ENCODE measurements around the gene MAP2K7.

The MAP2K7 gene

GRCh38 chr19:7859831-7860713, 43.6 kb upstream of the MAP2K7 start:
- no peak overlapping the region for H3K4me3 ChIP-seq (ENCODE audit: low read length)
- DNase-seq (ENCODE audit: low read depth): no peak
- TF ChIP-seq CTCF (IDR thresholded peaks at IDR 0.05; ENCODE audit: insufficient read depth, low read depth, low read length, missing control alignments): no peak

- DNase-seq (ENCODE audit: low read depth): no peak
- TF ChIP-seq CTCF (IDR thresholded peaks at IDR 0.05; ENCODE audit: insufficient read depth, low read depth, low read length, missing control alignments): no peak
- H3K4me3 ChIP-seq (ENCODE audit: low read length): no peak overlapping the region
These were observed 42.7 kb upstream of the MAP2K7 start for GRCh38 chr19:7860714-7861618.

- no peak for TF ChIP-seq CTCF (IDR thresholded peaks at IDR 0.05; ENCODE audit: insufficient read depth, low read depth, low read length, missing control alignments)
- peak overlapping the region; percentile 29 for H3K4me3 ChIP-seq (ENCODE audit: low read length)
These were observed 41.9 kb upstream of the MAP2K7 start for GRCh38 chr19:7861619-7862412.

GRCh38 chr19:7862413-7862951, 41.2 kb upstream of the MAP2K7 start:
- TF ChIP-seq CTCF (IDR thresholded peaks at IDR 0.05; ENCODE audit: insufficient read depth, low read depth, low read length, missing control alignments): no peak
- H3K4me3 ChIP-seq (ENCODE audit: low read length): peak overlapping the region; percentile 29
- peak; percentile 88 for DNase-seq (ENCODE audit: low read depth)

More at GRCh38 chr19:7861619-7862412, 41.9 kb upstream of the MAP2K7 start:
- no peak for DNase-seq (ENCODE audit: low read depth)

- no peak for TF ChIP-seq CTCF (IDR thresholded peaks at IDR 0.05; ENCODE audit: insufficient read depth, low read depth, low read length, missing control alignments)
- no peak overlapping the region for H3K4me3 ChIP-seq (ENCODE audit: low read length)
- no peak for DNase-seq (ENCODE audit: low read depth)
These were observed 40.3 kb upstream of the MAP2K7 start for GRCh38 chr19:7863157-7863970.

Data from epithelial cell of esophagus (primary cell).